Stimulated activated CD8-positive, alpha-beta memory T cell treated with anti-CD3 and anti-CD28 coated beads, Interleukin-15, amount 100 ng/mL, for 48 hours (primary cell): ENCODE measurements around the gene SLC12A5.

Experiments used
- DNase-seq, 2 donors: peaks; one replicate each; pipeline ENCODE4 v3.0.0-alpha.2; 2020; ENCODE audit warnings: low read depth in 2 of 2

SLC12A5 gene

DNA sequence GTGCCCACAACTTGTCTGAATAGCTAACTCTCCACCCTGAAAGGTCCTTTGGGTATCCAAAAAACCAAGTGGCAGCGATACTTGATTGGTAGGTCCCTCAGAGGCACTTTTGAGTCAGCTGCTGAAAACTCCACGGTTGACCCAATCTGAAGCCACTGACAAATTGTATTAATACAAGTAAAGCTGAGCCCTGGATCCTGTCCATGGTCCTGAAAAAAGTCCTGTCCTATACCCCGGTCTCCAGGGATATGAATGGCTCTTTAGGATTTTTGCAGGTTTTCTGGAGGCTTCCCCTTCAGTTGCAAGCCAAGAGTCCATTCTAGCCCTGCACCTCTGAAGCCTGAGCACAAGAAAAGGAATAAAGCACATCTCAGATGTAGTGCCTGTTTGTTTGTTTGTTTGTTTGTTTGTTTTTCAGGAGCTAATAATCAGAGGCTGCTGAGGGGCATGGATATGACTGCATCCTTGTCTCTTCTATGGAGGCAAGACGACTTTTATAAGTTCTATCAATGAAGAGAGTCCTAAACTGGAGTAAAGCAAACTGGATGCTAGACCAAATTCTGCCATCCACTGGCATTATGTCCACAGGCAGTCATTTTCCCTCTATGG, 1.7 kb upstream of the SLC12A5 start:
- DNase-seq = no peak

- DNase-seq = no peak
Measured at GRCh38 chr20:46028110-46028509, 905 bp upstream of the SLC12A5 start.

- no peak for DNase-seq
Measured at GRCh38 chr20:46030284-46031013, 1.4 kb downstream of the SLC12A5 start.

DNA sequence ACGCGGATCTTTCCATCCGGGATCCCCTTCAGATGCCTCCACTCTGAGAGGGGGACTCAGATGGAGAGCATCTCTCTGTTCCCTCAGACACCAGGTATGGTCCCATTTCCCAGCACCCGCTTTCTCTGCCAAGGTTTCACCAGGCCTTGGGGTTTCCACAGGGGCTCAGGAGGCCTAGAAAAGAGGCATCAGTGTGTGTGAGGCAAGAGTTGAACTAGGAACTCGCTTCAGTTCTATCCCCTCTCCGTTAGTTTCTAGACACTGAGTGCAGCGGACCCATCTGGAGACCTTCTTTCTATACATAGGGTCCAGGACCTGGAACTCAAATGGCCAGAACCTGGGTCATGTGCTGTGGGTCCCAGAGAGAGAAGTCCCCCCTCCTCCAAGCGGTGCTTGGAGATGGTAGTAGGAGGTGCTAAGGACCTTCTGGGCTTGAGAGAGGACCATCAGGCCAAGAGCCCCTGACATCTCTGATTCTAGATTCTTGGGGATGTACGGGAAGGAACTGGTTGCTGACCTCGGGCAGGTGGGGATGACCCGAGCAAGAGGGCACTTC, 2.1 kb downstream of the SLC12A5 start:
- no peak for DNase-seq

DNA sequence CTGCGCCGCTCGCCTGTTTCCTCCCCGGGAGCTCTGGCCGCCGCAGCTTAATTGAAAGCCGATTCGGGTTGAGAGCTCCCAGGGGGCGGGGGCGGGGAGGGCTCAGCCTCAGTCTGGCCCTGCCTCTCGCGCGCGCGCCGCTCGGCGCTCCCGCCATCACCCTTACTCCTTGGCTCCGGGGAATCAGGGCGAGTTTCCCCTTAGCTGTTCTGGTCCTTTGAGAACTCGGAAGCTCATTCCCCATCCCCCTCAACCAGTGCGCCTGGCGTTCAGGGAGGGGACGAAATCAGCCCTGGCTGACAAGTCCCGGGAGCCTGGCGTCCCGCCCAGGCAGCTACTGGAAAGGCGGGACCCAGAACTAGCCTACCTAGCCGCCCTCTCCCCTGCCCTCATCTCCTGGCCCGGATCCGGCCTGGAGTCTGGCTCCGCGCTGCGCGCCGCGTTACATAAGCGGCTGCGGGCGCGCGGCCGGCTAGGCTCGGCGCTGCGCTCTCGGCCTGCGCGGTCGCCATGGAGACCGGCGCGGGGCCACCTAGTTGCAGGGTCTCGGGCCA, 2.8 kb downstream of the SLC12A5 start:
- no peak for DNase-seq

DNA sequence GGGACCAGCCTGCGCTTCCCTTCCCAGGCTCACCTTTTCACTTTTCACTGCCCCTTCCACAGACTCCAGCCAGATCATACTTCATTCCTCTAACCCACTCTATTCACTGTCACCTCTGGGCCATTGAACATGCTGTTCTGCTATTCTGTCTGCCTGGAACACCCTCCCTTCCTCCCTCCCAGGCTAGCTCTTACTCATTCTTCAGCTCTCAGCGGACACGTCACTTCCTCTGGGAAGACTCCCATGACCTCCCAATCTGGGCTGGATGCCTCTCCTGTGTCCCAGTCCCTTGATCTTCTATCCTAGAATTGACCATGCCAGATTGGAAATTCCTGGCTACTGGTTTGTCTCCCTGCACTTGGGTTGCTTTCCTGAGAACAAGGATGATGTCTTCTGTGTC, 5.0 kb downstream of the SLC12A5 start:
- DNase-seq = no peak

- DNase-seq = no peak
Measured at GRCh38 chr20:46035253-46035652, 6.2 kb downstream of the SLC12A5 start.

- no peak for DNase-seq
Measured at GRCh38 chr20:46035713-46036112, 6.7 kb downstream of the SLC12A5 start.

GRCh38 chr20:46036370-46036769, 7.4 kb downstream of the SLC12A5 start:
- no peak for DNase-seq

- DNase-seq = no peak
Measured at GRCh38 chr20:46037036-46037435, 8.0 kb downstream of the SLC12A5 start.

- no peak for DNase-seq
Measured at GRCh38 chr20:46040902-46041535, 12.0 kb downstream of the SLC12A5 start.

DNA sequence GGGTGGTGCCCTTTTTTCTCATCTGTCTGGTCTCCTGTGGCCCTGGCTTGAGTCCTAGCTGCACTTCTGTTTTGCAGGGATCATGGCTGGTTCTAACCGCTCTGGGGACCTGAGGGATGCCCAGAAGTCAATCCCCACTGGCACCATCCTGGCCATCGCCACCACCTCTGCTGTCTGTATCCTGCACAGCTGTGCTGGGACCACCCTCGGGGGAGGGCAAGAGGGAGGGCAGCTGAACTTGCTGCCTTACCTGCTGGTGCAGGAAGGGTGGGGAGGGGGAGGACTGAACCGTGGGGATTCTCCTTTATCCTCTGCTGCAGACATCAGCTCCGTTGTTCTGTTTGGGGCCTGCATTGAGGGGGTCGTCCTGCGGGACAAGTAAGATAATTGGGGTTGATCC, 14.5 kb downstream of the SLC12A5 start:
- DNase-seq = no peak

DNA sequence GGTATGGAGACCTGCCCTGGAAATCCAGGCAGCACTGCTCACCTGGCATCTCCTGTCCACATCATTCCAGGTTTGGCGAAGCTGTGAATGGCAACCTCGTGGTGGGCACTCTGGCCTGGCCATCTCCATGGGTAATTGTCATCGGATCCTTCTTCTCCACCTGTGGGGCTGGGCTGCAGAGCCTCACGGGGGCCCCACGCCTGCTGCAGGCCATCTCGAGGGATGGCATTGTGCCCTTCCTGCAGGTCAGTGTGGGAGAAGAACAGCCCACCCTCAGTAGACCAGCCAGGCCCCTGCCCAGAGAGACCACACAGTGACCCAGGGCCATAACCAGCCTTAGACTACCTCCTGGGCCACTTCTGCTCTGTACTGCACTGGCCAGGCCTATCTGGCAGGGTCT, 15.9 kb downstream of the SLC12A5 start:
- no peak for DNase-seq

- DNase-seq = no peak
Measured at GRCh38 chr20:46046588-46047310, 17.7 kb downstream of the SLC12A5 start.

DNA sequence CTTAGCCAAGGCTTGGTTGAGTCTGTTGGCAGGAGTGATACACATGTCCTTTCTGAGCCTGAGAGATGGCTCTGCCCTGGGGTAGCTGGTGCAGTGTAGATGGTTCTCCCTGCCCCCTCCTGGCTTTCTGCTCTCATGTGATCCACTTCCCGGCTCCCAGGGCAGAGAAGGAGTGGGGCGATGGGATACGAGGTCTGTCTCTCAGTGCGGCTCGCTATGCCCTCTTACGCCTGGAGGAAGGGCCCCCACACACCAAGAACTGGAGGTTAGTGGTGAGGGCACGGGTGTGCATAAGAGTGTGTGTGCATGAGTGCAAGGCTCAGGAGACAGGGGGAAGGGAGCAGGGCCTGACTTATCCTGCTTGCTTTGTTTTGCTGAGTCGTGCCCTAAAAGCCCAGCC, 18.8 kb downstream of the SLC12A5 start:
- no peak for DNase-seq

DNA sequence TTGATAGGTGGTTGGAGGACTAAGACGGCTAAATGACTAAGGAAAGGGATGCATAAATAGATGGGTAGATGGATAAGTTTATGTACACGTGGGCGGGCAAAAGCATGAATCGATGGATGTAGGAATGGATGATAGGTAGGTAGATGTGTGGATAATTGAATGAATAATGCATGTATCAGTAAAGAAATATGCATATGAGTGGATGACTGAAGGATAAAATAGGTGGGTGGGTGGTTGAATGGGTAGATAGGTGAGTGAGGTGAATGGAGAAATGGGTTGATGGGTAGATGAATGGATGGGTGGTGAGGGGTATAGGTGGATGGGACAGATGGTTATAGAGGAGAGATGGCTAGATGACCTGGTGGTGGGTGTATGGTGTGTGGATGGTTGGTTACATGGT, 20.2 kb downstream of the SLC12A5 start:
- DNase-seq = no peak

- DNase-seq = no peak
Measured at GRCh38 chr20:46049815-46050214, 20.8 kb downstream of the SLC12A5 start.

DNA sequence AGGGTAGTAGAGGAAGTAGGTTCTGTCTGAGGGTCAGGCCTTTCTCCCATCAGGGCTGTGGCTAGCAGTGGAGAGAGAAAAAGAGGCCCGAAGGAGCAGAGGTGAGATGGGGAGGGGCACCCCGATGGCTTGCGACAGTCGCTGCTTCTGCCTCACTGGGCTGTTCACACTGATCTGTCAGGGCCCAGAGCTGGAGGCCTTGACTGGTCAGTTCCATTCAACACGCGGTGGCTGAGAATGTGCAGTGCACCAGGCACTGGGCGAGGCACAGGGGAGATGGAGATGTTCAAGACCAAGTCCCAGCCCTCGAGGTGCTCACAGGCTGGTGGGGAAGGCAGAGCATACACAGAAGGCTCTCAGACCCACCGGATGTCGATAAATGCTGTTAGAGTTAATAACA, 21.4 kb downstream of the SLC12A5 start:
- DNase-seq = no peak

DNA sequence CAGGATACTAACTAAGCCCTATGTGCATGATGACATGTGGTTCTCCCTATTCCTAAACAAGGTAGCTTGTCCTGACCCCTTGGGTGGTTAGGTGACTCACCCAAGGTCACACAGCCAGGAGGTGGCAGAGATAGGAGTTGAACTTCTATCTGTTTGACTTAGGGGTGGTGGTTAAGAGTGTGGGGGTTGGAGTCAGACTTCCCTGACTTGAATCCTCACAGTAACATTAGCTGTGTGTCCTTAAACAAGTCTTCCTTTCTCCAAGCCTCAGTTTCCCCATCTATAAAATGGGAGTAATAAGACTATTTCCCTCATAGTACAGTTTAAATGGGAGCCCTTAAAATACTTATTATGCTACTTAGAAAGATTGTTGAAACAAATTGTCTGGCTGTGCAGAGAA, 21.9 kb downstream of the SLC12A5 start:
- no peak for DNase-seq

DNA sequence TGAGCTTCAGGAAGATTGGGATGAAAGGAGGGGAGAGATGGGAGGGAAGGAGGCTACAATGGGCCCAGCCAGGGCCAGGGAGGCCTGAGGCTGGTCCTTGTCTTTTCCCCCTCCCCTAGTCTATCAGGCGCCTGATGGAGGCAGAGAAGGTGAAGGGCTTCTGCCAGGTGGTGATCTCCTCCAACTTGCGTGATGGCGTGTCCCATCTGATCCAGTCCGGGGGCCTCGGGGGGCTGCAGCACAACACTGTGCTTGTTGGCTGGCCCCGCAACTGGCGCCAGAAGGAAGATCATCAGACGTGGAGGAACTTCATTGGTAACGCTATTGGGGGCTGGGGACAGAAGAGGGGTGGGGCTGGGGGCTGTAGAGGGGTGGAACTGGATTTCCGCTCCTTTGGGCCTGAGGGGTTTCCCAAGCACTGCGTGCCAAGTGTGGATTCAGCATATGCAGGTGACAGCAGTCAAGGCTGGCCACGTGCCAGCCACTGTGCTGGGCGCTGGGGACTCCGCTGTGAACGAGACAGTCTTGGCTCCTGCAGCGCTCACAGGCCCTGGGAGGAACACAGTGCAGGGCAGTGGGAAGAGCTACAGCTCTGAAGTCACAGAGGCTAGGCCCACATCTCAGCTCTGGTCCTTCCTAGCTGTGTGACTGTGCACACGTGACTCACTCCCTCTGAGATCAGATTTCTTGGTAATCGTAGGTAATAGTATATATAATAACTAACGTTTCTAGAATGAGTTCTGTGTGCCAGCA, 22.7 kb downstream of the SLC12A5 start:
- no peak for DNase-seq

GRCh38 chr20:46053416-46053815, 24.4 kb downstream of the SLC12A5 start:
- no peak for DNase-seq
